ENCODE data around the gene P4HB. TPM values are rescaled to one million over a fixed set of nuclear protein-coding genes. Genes with fewer than 3 reads are reported as not detected.

The P4HB gene
- total and polyA plus RNA-seq, 10 of the 15 experiments (the other 5 are each of a cell fraction or from before 2014, with no cell fraction given), result 4.7 to 549 (median 361) TPM

DNA sequence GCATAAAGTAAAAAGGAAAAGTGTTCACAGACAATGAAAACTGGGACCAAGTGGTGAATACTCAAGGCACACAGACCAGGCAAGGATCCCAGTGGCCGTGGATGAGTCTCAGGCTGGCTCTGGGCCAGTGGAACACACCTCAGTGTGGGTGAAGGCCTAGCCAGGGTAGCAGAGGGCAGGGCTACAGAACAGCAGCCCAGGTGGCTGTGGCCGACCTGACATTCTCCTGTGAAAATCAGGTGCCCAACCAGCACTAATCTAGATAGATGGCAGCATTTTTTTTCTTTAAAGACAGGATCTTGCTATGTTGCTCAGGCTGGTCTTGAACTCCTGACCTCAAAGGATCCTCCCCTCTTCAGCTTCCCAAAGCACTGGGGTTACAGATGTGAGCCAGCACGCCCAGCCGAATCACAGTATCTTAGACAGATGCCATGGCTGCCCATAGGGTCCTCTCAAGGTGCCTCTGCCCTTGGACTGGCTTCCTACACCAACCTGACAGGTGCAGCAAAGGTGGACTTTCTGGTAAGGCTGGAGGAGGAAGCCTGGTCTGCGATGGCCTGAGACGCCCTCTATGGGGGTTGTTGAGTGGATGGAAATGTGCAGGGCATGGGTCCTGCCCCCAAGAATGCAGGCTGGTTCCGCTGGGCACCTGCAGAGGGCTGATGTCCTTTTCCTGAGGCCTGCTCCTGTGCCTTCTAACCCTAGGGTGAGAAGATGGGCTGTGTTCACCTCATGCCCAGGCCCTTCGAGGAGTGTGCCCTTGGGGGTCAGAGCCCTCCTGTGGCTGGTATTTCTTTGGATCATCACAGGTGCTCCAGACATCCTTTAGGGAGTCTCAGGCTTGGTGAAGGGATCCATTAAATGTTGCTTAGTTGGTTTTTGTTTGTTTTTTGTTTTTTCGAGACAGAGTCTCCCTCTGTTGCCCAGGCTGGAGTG, 3.8 kb upstream of the P4HB start (continued):
- TF ChIP-seq PAX5 (IDR thresholded peaks at IDR 0.05; ENCODE audit: borderline replicate concordance, low read depth, low read length), result no peak
- TF ChIP-seq, protein P1, sequence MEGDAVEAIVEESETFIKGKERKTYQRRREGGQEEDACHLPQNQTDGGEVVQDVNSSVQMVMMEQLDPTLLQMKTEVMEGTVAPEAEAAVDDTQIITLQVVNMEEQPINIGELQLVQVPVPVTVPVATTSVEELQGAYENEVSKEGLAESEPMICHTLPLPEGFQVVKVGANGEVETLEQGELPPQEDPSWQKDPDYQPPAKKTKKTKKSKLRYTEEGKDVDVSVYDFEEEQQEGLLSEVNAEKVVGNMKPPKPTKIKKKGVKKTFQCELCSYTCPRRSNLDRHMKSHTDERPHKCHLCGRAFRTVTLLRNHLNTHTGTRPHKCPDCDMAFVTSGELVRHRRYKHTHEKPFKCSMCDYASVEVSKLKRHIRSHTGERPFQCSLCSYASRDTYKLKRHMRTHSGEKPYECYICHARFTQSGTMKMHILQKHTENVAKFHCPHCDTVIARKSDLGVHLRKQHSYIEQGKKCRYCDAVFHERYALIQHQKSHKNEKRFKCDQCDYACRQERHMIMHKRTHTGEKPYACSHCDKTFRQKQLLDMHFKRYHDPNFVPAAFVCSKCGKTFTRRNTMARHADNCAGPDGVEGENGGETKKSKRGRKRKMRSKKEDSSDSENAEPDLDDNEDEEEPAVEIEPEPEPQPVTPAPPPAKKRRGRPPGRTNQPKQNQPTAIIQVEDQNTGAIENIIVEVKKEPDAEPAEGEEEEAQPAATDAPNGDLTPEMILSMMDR (IDR thresholded peaks at IDR 0.05 in 2 of 3, conservative IDR thresholded peaks at IDR 0.05 in 1 of 3; ENCODE audit: control insufficient read depth in 2 of 3, extremely low read depth in 1 of 3, insufficient read depth in 1 of 3, low read depth in 3 of 3, low read length in 3 of 3), result peak in 1 of 3 experiments; percentile 0; a peak in 1 of 6 replicates
- TF ChIP-seq, protein P2, sequence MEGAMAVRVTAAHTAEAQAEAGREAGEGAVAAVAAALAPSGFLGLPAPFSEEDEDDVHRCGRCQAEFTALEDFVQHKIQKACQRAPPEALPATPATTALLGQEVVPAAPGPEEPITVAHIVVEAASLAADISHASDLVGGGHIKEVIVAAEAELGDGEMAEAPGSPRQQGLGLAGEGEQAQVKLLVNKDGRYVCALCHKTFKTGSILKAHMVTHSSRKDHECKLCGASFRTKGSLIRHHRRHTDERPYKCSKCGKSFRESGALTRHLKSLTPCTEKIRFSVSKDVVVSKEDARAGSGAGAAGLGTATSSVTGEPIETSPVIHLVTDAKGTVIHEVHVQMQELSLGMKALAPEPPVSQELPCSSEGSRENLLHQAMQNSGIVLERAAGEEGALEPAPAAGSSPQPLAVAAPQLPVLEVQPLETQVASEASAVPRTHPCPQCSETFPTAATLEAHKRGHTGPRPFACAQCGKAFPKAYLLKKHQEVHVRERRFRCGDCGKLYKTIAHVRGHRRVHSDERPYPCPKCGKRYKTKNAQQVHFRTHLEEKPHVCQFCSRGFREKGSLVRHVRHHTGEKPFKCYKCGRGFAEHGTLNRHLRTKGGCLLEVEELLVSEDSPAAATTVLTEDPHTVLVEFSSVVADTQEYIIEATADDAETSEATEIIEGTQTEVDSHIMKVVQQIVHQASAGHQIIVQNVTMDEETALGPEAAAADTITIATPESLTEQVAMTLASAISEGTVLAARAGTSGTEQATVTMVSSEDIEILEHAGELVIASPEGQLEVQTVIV (IDR thresholded peaks at IDR 0.05; ENCODE audit: borderline replicate concordance, partially characterized antibody), result no peak
- TF ChIP-seq SP1 (IDR thresholded peaks at IDR 0.05; ENCODE audit: low read depth, low read length), result no peak
- no peak for TF ChIP-seq IKZF2 (IDR thresholded peaks at IDR 0.05)
- no peak for TF ChIP-seq FOS (IDR thresholded peaks at IDR 0.05; ENCODE audit: borderline replicate concordance, extremely low read depth, insufficient read length)
- TF ChIP-seq POLR2A (IDR thresholded peaks at IDR 0.05; ENCODE audit: low read depth, low read length), result peak; percentile 64
- TF ChIP-seq EP300 (IDR thresholded peaks at IDR 0.05; ENCODE audit: borderline replicate concordance in 1 of 2, control insufficient read depth in 1 of 2, low read depth in 2 of 2, low read length in 2 of 2), result no peak
- no peak for TF ChIP-seq BRCA1 (IDR thresholded peaks at IDR 0.05; ENCODE audit: low read depth, low read length)
- no peak for TF ChIP-seq PML (IDR thresholded peaks at IDR 0.05; ENCODE audit: low read length)
- TF ChIP-seq TAF1 (IDR thresholded peaks at IDR 0.05; ENCODE audit: borderline replicate concordance, low read depth, low read length), result no peak
- TF ChIP-seq ZZZ3 (IDR thresholded peaks at IDR 0.05; ENCODE audit: control insufficient read depth, insufficient read length, low read depth), result no peak
- no peak for TF ChIP-seq CHD2 (IDR thresholded peaks at IDR 0.05; ENCODE audit: borderline replicate concordance, low read depth, low read length)
- no peak for TF ChIP-seq SIX5 (IDR thresholded peaks at IDR 0.05; ENCODE audit: low read depth, low read length, severe bottlenecking)
- TF ChIP-seq DPF2 (IDR thresholded peaks at IDR 0.05), result no peak
